ENCODE measurements around the gene TGFA.

DNA sequence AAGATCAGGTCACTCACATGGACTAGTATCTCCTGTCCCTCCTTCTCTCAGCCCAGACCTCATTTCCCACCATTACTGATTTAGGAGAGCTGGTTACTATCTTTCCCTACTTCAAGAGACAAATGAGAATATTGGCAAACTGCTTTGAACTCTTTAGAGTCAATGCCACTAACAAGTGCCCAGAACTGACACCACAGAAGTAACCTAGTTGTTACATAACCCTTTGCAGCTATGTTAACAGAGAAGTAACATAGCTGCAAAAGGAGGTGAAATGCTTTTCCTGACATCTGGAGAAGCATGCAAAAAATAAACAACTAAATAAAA lies 30.0 kb downstream of the TGFA start:
- TF ChIP-seq, protein P1, sequence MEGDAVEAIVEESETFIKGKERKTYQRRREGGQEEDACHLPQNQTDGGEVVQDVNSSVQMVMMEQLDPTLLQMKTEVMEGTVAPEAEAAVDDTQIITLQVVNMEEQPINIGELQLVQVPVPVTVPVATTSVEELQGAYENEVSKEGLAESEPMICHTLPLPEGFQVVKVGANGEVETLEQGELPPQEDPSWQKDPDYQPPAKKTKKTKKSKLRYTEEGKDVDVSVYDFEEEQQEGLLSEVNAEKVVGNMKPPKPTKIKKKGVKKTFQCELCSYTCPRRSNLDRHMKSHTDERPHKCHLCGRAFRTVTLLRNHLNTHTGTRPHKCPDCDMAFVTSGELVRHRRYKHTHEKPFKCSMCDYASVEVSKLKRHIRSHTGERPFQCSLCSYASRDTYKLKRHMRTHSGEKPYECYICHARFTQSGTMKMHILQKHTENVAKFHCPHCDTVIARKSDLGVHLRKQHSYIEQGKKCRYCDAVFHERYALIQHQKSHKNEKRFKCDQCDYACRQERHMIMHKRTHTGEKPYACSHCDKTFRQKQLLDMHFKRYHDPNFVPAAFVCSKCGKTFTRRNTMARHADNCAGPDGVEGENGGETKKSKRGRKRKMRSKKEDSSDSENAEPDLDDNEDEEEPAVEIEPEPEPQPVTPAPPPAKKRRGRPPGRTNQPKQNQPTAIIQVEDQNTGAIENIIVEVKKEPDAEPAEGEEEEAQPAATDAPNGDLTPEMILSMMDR (conservative IDR thresholded peaks at IDR 0.05 in 1 of 2, IDR thresholded peaks at IDR 0.05 in 1 of 2; ENCODE audit: low read depth in 1 of 2, low read length in 2 of 2): no peak
- no peak for TF ChIP-seq EZH2 (IDR thresholded peaks at IDR 0.05; ENCODE audit: low read length, missing control alignments)

Measured in fibroblast of lung (primary cell).